Uterus (tissue), 2 donors: ENCODE results near the gene ARMH1.

ENCODE experiments used
- POLR2A ChIP-seq, 2 donors: fragments of 450-650 bp; IDR thresholded peaks; one replicate each; pipeline ENCODE4 v1.6.1; 2016; ENCODE audit warnings: antibody characterized with exemption in 2 of 2, mild to moderate bottlenecking in 1 of 2, moderate library complexity in 1 of 2
- TF ChIP-seq, protein P1 (sequence below), 4 experiments: fragments of 200-600 bp in 2 of 4; fragments of 450-650 bp in 2 of 4; sonication (generic) in 2 of 4; IDR thresholded peaks; one replicate each; pipeline ENCODE4 v1.5.1; 2016 to 2019; ENCODE audit warnings: antibody characterized with exemption in 4 of 4, mild to moderate bottlenecking in 2 of 4, moderate library complexity in 1 of 4

DNA sequence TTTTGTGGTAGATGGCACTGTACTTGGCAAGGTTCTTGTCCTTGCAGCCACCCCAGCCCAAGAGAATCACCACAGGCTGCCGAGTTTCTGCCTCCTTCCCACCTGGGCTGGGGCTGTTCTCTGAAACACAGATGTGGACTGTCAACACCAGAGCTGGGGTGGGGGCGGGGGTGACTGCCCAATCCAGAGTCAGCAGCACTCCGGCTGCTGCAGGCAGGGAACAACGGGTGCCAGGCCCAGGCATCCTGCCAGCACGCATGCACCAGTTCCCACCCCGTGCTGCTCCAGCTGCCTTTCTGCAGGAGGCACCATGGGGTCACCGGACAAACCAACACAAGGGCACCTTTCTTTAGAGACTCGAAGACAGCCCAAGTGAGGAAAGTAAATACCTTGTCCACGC is 14.3 kb upstream of the ARMH1 start:
- TF ChIP-seq POLR2A (IDR thresholded peaks at IDR 0.05), result no peak
- TF ChIP-seq, protein P1, sequence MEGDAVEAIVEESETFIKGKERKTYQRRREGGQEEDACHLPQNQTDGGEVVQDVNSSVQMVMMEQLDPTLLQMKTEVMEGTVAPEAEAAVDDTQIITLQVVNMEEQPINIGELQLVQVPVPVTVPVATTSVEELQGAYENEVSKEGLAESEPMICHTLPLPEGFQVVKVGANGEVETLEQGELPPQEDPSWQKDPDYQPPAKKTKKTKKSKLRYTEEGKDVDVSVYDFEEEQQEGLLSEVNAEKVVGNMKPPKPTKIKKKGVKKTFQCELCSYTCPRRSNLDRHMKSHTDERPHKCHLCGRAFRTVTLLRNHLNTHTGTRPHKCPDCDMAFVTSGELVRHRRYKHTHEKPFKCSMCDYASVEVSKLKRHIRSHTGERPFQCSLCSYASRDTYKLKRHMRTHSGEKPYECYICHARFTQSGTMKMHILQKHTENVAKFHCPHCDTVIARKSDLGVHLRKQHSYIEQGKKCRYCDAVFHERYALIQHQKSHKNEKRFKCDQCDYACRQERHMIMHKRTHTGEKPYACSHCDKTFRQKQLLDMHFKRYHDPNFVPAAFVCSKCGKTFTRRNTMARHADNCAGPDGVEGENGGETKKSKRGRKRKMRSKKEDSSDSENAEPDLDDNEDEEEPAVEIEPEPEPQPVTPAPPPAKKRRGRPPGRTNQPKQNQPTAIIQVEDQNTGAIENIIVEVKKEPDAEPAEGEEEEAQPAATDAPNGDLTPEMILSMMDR (IDR thresholded peaks at IDR 0.05), result no peak
